ENCODE data around the gene PTP4A1.

GRCh38 chr6:63580704-63580961, 8.4 kb downstream of the PTP4A1 start:
- TF ChIP-seq EP300 (IDR thresholded peaks at IDR 0.05; ENCODE audit: low read depth in 2 of 2, low read length in 2 of 2) (no peak), EP300 (CRISPR knock-in tag; IDR thresholded peaks at IDR 0.05; ENCODE audit: borderline replicate concordance) (no peak), ZBTB43 (CRISPR knock-in tag; conservative IDR thresholded peaks at IDR 0.05) (no peak), FOXA1 (IDR thresholded peaks at IDR 0.05) (no peak), FOXA1 (CRISPR knock-in tag; IDR thresholded peaks at IDR 0.05) (no peak), ZFP41 (CRISPR knock-in tag; IDR thresholded peaks at IDR 0.05; ENCODE audit: borderline replicate concordance) (no peak), DZIP1 (CRISPR knock-in tag; IDR thresholded peaks at IDR 0.05) (no peak), NFYB (CRISPR knock-in tag; IDR thresholded peaks at IDR 0.05) (no peak), KMT2B (CRISPR knock-in tag; IDR thresholded peaks at IDR 0.05) (no peak)
- TF ChIP-seq, protein P1, sequence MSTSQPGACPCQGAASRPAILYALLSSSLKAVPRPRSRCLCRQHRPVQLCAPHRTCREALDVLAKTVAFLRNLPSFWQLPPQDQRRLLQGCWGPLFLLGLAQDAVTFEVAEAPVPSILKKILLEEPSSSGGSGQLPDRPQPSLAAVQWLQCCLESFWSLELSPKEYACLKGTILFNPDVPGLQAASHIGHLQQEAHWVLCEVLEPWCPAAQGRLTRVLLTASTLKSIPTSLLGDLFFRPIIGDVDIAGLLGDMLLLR (CRISPR knock-in tag; IDR thresholded peaks at IDR 0.05): no peak
